ENCODE data around the gene SYMPK.

The SYMPK gene

GRCh38 chr19:45827459-45828093 lies 35.4 kb downstream of the SYMPK start:
- no peak for TF ChIP-seq CTCF (IDR thresholded peaks at IDR 0.05; ENCODE audit: extremely low read depth, missing control alignments)
- DNase-seq (ENCODE audit: low spot score), result no peak

GRCh38 chr19:45826934-45827333 lies 36.0 kb downstream of the SYMPK start:
- no peak for DNase-seq (ENCODE audit: low spot score)
- TF ChIP-seq CTCF (IDR thresholded peaks at IDR 0.05; ENCODE audit: extremely low read depth, missing control alignments), result no peak

GRCh38 chr19:45825917-45826893 lies 36.7 kb downstream of the SYMPK start:
- no peak for DNase-seq (ENCODE audit: low spot score)
- TF ChIP-seq CTCF (IDR thresholded peaks at IDR 0.05; ENCODE audit: extremely low read depth, missing control alignments), result no peak

GRCh38 chr19:45825263-45825605 lies 37.7 kb downstream of the SYMPK start:
- DNase-seq (ENCODE audit: low spot score), result no peak
- TF ChIP-seq CTCF (IDR thresholded peaks at IDR 0.05; ENCODE audit: extremely low read depth, missing control alignments), result no peak

GRCh38 chr19:45824531-45825262 lies 38.2 kb downstream of the SYMPK start:
- no peak for DNase-seq (ENCODE audit: low spot score)

GRCh38 chr19:45824041-45824471 lies 38.9 kb downstream of the SYMPK start:
- no peak for DNase-seq (ENCODE audit: low spot score)
- no peak for TF ChIP-seq CTCF (IDR thresholded peaks at IDR 0.05; ENCODE audit: extremely low read depth, missing control alignments)

More at GRCh38 chr19:45824531-45825262, 38.2 kb downstream of the SYMPK start:
- no peak for TF ChIP-seq CTCF (IDR thresholded peaks at IDR 0.05; ENCODE audit: extremely low read depth, missing control alignments)
